GM12878 (cell line): ENCODE results near the gene RDH16. TPM values are rescaled to one million over a fixed set of nuclear protein-coding genes. Genes with fewer than 3 reads are reported as not detected.

Experiments
- ATAC-seq: fragments of 200-7000 bp; cut with Tn5 transposase; 3 replicates; pipeline ENCODE4 v1.9.1; 2020; ENCODE audit warnings: mild to moderate bottlenecking, moderate library complexity
- BruUV-seq: library from RNA; stranded (reverse); fragments of 400-500 nt; replicated peaks from 2 replicates; lab custom pipeline; 2021; lab: Mats Ljungman, UMichigan
- CTCF ChIA-PET: fragments of 300-600 bp; sonication (Branson Sonifier 250); formaldehyde crosslinking; extraction: SDS; loops from one replicate; lab custom pipeline; 2021; ENCODE audit warnings: inconsistent platforms; lab: Yijun Ruan, JAX
- POLR2A ChIA-PET: fragments of 350-600 bp; formaldehyde crosslinking; extraction: SDS; loops from one replicate; lab custom pipeline; 2021; ENCODE audit warnings: inconsistent platforms; lab: Charles Lee
- RAD21 ChIA-PET: fragments of 300-600 bp; sonication (Branson Sonifier 250); formaldehyde crosslinking; loops from one replicate; lab custom pipeline; 2023; ENCODE audit warnings: antibody characterized with exemption; ENCODE audit not compliant: unreplicated experiment; lab: Charles Lee
- SMC1A ChIA-PET: fragments of 300-600 bp; sonication (Branson Sonifier 250); formaldehyde crosslinking; loops from one replicate; lab custom pipeline; 2023; ENCODE audit not compliant: unreplicated experiment, uncharacterized antibody; lab: Charles Lee
- DNase-seq: peaks from one replicate; pipeline ENCODE4 v3.0.0-alpha.2; 2011; ENCODE audit warnings: low read depth, low spot score
- FAIRE-seq: peaks from 3 replicates; lab custom pipeline; 2011; peaks lifted over from hg19 to GRCh38; lab: Jason Lieb, UNC
- H2AFZ ChIP-seq: 2 replicates; pipeline ENCODE4 v1.6.0; 2011; ENCODE audit warnings: low read depth, low read length, control low read depth; ENCODE audit not compliant: control insufficient read depth
- H3K27ac ChIP-seq: 2 replicates; pipeline ENCODE4 v1.5.1; 2011; ENCODE audit warnings: control low read depth; ENCODE audit not compliant: control insufficient read depth, insufficient read depth
- H3K27me3 ChIP-seq, 2 experiments: replicated peaks in 1 of 2; 2 replicates each; pipeline versions ENCODE4 v1.6.0 to v1.6.1; 2011; ENCODE audit warnings: low read length in 1 of 2; ENCODE audit not compliant: control insufficient read depth in 2 of 2, insufficient read depth in 2 of 2
- H3K36me3 ChIP-seq, 2 experiments: 2 replicates each; pipeline ENCODE4 v1.5.1; 2011; ENCODE audit warnings: low read length in 1 of 2; ENCODE audit not compliant: control insufficient read depth in 2 of 2, insufficient read depth in 2 of 2
- H3K4me1 ChIP-seq: 2 replicates; pipeline ENCODE4 v1.6.1; 2011; ENCODE audit warnings: mild to moderate bottlenecking, low read length, moderate library complexity, mixed read lengths; ENCODE audit not compliant: control insufficient read depth, insufficient read depth
- H3K4me2 ChIP-seq: 2 replicates; pipeline ENCODE4 v1.6.0; 2011; ENCODE audit warnings: control low read depth; ENCODE audit not compliant: control insufficient read depth, insufficient read depth
- H3K4me3 ChIP-seq: fragments of 200-600 bp; sonication (generic); 2 replicates; pipeline ENCODE4 v1.5.1; 2016
- H3K79me2 ChIP-seq: 2 replicates; pipeline ENCODE4 v1.6.0; 2011; ENCODE audit warnings: low read length; ENCODE audit not compliant: control insufficient read depth, insufficient read depth
- H3K9ac ChIP-seq: 2 replicates; pipeline ENCODE4 v1.8.0; 2011; ENCODE audit warnings: low read length, control low read depth, mixed read lengths; ENCODE audit not compliant: control insufficient read depth, insufficient read depth
- H3K9me3 ChIP-seq: replicated peaks from 3 replicates; pipeline ENCODE4 v1.5.1; 2011; ENCODE audit warnings: mild to moderate bottlenecking, low read length; ENCODE audit not compliant: control insufficient read depth, insufficient read depth
- H4K20me1 ChIP-seq: 2 replicates; pipeline ENCODE4 v1.6.0; 2011; ENCODE audit not compliant: control insufficient read depth, insufficient read depth
- CHD2 ChIP-seq: IDR thresholded peaks from 2 replicates; pipeline ENCODE4 v1.6.1; 2011; ENCODE audit warnings: low read depth, low read length, improper control_type of control experiment, borderline replicate concordance
- EZH2 ChIP-seq: IDR thresholded peaks from 2 replicates; pipeline ENCODE4 v1.6.1; 2012; ENCODE audit warnings: low read depth, mild to moderate bottlenecking, control low read depth, inconsistent platforms, low read length, borderline replicate concordance; ENCODE audit not compliant: control insufficient read depth
- FOS ChIP-seq: IDR thresholded peaks from 3 replicates; pipeline ENCODE4 v1.6.1; 2011; ENCODE audit warnings: borderline replicate concordance; ENCODE audit not compliant: insufficient read length; ENCODE audit errors: extremely low read depth
- FOXK2 ChIP-seq: fragments of 450-650 bp; IDR thresholded peaks from 2 replicates; pipeline ENCODE4 v1.6.1; 2017; ENCODE audit warnings: mild to moderate bottlenecking, moderate library complexity
- IKZF1 ChIP-seq: fragments of 450-650 bp; conservative IDR thresholded peaks from 2 replicates; pipeline ENCODE4 v1.6.1; 2017; ENCODE audit warnings: antibody characterized with exemption, mild to moderate bottlenecking
- MYC ChIP-seq: IDR thresholded peaks from 2 replicates; pipeline ENCODE4 v1.6.1; 2011; ENCODE audit warnings: mild to moderate bottlenecking, low read length, moderate library complexity, inconsistent platforms; ENCODE audit not compliant: insufficient read depth, insufficient replicate concordance, insufficient read length, severe bottlenecking
- RAD51 ChIP-seq: fragments of 450-650 bp; IDR thresholded peaks from 2 replicates; pipeline ENCODE4 v1.6.1; 2016; ENCODE audit warnings: moderate library complexity, mild to moderate bottlenecking, inconsistent platforms
- RB1 ChIP-seq: fragments of 450-650 bp; formaldehyde crosslinking; IDR thresholded peaks from 2 replicates; pipeline ENCODE4 v1.6.1; 2017; ENCODE audit warnings: mild to moderate bottlenecking, borderline replicate concordance
- SIN3A ChIP-seq: IDR thresholded peaks from 2 replicates; pipeline ENCODE4 v1.6.1; 2012; ENCODE audit warnings: low read depth, low read length, improper control_type of control experiment
- SRF ChIP-seq, 2 experiments: IDR thresholded peaks; 2 replicates each; pipeline ENCODE4 v1.6.1; 2011; ENCODE audit warnings: low read depth in 2 of 2, low read length in 2 of 2, mild to moderate bottlenecking in 1 of 2, moderate library complexity in 1 of 2
- STAT1 ChIP-seq: fragments of 450-650 bp; conservative IDR thresholded peaks from 2 replicates; pipeline ENCODE4 v1.6.1; 2014; ENCODE audit warnings: antibody characterized with exemption, mild to moderate bottlenecking
- WRNIP1 ChIP-seq: IDR thresholded peaks from 2 replicates; pipeline ENCODE4 v1.6.1; 2011; ENCODE audit warnings: low read depth, low read length, improper control_type of control experiment, borderline replicate concordance
- YBX1 ChIP-seq: fragments of 450-650 bp; IDR thresholded peaks from 2 replicates; pipeline ENCODE4 v1.6.1; 2016; ENCODE audit warnings: antibody characterized with exemption
- WGBS: methylation state at CpG from one replicate; pipeline ENCODE4 v1.1.6; 2016; ENCODE audit warnings: low lambda C conversion rate; ENCODE audit not compliant: insufficient replicate concordance, insufficient coverage; ENCODE audit errors: missing lambda C conversion rate; 5-methylcytosine and 5-hydroxymethylcytosine counted together
- in situ Hi-C: fragments of 300-500 bp; cut with MboI; formaldehyde crosslinking; loops from 9 replicates; pipeline ENCODE4 v1.14.3; 2018; ENCODE audit warnings: mixed read lengths
- intact Hi-C: fragments of 100-400 bp; cut with micrococcal nuclease; formaldehyde crosslinking; loops from one replicate; pipeline ENCODE4 v1.14.2; 2022; ENCODE audit not compliant: unreplicated experiment
- polyA plus RNA-seq, 11 experiments: library from polyadenylated mRNA; depleted of rRNA in 4 of 11; unstranded in 6 of 11; stranded (reverse) in 5 of 11; fragments of >200 nt; fragmentation: Nextera tagmentation in 4 of 11; fragmentation: Illumina TruSeq in 1 of 11; extraction: Ambion mirVana in 4 of 11; extraction: Trizol in 1 of 11; gene quantifications; 1 replicate in 1 of 11; 2 replicates in 10 of 11; pipeline versions ENCODE4 v1.2.1 to v1.2.3, GENCODE V29; 2011 to 2016; ENCODE audit warnings: inconsistent platforms in 2 of 11, missing spikeins in 2 of 11, low read depth in 1 of 11
- total RNA-seq, 4 experiments: library from RNA; depleted of rRNA in 3 of 4; stranded (reverse); fragments of >200 nt in 3 of 4; fragmentation: Illumina TruSeq in 1 of 4; extraction: Trizol in 1 of 4; gene quantifications; 2 replicates each; pipeline versions ENCODE4 v1.2.1 to v1.2.3, GENCODE V29; 2013 to 2021
- TF ChIP-seq, protein P1 (sequence below): IDR thresholded peaks from 2 replicates; pipeline ENCODE4 v1.6.1; 2012; ENCODE audit warnings: low read depth, low read length, improper control_type of control experiment
- TF ChIP-seq, protein P2 (sequence below): fragments of 150-350 bp; IDR thresholded peaks from 2 replicates; pipeline ENCODE4 v1.6.1; 2016; ENCODE audit warnings: low read depth, low read length

Gene RDH16
- total and polyA plus RNA-seq, 10 of the 15 experiments (the other 5 are each of a cell fraction or from before 2014, with no cell fraction given), result 0.04 to 0.31 (median 0.06) TPM

DNA sequence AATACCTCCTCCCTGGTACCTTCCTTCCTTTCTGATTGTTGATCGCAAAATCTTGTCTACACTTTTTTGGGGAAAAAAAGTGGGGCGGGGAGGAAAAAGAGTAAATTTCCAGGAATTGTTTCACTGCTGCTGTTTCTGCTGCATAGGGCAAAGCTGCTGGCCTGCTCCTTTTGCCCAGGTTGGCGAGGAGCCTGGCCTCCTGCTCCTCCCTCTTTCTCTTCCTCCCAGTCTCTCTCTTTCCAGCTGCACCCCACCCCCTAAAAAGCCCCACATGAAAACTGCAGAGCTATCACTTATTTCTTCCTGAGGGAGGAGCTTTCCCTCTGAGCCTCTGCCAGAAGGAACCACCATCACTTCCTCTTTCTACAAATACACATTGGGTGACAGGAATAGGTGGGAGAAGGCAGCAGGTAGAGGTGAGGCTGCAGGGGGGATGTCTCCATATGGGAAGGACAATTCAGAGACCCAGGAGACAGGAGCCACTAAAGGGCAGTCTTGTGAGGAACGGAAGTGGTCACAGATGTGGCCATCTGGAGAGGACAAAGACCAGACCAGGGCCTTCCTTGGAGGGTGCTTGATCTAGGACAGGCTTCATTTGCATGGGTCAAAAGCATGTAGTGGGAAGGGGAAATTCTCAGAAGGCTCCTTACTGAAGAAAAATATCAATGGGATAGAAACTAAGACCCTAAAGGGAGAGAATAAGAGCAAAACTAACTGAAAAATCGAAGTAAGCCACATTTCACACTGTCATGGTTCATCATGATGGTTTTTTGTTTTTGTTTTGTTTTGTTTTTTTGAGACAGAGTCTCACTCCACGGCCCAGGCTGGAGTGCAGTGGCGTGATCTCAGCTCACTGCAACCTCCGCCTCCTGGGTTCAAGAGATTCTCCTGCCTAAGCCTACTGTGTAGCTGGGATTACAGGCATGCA, 34.2 kb upstream of the RDH16 start (continued):
- TF ChIP-seq IKZF1 (peak; percentile 58), WRNIP1 (no peak), STAT1 (no peak), RAD51 (no peak), FOXK2 (no peak)

DNA sequence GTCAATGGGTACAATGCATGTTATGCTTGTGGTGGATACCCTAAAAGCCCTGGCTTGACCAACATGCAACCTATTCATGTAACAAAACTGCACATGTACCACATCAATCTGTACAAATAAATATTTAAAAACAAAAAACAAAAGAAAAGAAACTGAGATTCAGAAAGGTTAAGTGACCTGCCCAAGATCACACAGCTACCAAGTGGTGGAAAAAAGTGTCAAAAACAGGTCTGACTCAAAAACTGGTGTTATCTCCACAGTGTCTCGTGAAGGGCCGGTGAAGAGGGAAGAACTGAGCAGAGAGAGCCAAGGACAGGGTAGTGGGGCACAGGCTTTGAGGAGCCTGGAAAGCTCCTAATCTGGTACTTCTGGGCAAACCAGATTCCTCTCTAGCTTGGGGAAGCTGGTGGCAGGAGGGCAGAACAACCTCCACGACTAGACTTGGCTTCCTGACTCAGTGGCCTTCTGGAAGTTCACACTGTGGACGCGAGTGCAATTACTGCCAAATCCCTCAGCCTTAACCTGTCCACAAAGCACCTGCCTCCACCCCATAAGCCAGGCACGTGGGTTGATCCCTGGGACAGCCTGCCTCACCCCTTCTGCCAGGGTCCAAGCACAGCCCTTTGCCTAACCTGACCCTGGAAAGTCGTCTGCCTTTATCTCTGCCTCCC, 33.4 kb upstream of the RDH16 start:
- H3K27me3 ChIP-seq, result no peaks in the 10 kb centered on the region
- H4K20me1 ChIP-seq, result no peaks in the 10 kb centered on the region
- SMC1A ChIA-PET, result interaction anchor here (1.1 to 1.7 kb wide), 7 partner anchors 9 to 241 kb away, joined by 3 to 11 read pairs (median 4); no protein-coding TSS in a partner anchor
- no TSS peak for BruUV-seq
- peaks cover 18% of the 10 kb centered on the region for H3K4me1 ChIP-seq
- no peaks in the 10 kb centered on the region for H3K79me2 ChIP-seq
- RAD21 ChIA-PET, result interaction anchor here (1.2 to 1.7 kb wide), 3 partner anchors 9 to 121 kb away, joined by 4 to 5 read pairs (median 5); partner anchors contain the start of gene STAT6
- in situ Hi-C loops (no loop called here), intact Hi-C loops (no loop called here)
- FAIRE-seq (peak; percentile 59), DNase-seq (no peak), ATAC-seq (no peak)
- 0 out of 2 replicates have a peak overlapping the region, but pooled peaks have one; percentile 11 for H3K9ac ChIP-seq
- POLR2A ChIA-PET, result interaction anchor here (1.0 to 1.8 kb wide), 2 partner anchors 11 to 121 kb away, joined by 3 to 7 read pairs; no protein-coding TSS in a partner anchor
- H3K36me3 ChIP-seq, result no peaks in the 10 kb centered on the region; a peak in 1 of 4 replicates
- CTCF ChIA-PET, result interaction anchor here (0.8 to 2.8 kb wide), 4 partner anchors 10 to 233 kb away, joined by 3 to 33 read pairs (median 8); partner anchors contain the start of gene HSD17B6
- H3K4me3 ChIP-seq, result no peak overlapping the region
- H3K9me3 ChIP-seq, result no peaks in the 10 kb centered on the region
- no peak overlapping the region for H3K27ac ChIP-seq
- H3K4me2 ChIP-seq, result peak overlapping the region; percentile 17; the same call in 1 of the 2 replicates
- 77% methylated on average over 7 of the region's 7 CpGs for WGBS
- H2AFZ ChIP-seq, result peak overlapping the region; percentile 34
- TF ChIP-seq, protein P1, sequence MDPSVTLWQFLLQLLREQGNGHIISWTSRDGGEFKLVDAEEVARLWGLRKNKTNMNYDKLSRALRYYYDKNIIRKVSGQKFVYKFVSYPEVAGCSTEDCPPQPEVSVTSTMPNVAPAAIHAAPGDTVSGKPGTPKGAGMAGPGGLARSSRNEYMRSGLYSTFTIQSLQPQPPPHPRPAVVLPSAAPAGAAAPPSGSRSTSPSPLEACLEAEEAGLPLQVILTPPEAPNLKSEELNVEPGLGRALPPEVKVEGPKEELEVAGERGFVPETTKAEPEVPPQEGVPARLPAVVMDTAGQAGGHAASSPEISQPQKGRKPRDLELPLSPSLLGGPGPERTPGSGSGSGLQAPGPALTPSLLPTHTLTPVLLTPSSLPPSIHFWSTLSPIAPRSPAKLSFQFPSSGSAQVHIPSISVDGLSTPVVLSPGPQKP, result no peak
- TF ChIP-seq FOS, result no peak
- no peak for TF ChIP-seq SRF (IDR thresholded peaks at IDR 0.05; ENCODE audit: low read depth in 2 of 2, low read length in 2 of 2)
- TF ChIP-seq, protein P2, sequence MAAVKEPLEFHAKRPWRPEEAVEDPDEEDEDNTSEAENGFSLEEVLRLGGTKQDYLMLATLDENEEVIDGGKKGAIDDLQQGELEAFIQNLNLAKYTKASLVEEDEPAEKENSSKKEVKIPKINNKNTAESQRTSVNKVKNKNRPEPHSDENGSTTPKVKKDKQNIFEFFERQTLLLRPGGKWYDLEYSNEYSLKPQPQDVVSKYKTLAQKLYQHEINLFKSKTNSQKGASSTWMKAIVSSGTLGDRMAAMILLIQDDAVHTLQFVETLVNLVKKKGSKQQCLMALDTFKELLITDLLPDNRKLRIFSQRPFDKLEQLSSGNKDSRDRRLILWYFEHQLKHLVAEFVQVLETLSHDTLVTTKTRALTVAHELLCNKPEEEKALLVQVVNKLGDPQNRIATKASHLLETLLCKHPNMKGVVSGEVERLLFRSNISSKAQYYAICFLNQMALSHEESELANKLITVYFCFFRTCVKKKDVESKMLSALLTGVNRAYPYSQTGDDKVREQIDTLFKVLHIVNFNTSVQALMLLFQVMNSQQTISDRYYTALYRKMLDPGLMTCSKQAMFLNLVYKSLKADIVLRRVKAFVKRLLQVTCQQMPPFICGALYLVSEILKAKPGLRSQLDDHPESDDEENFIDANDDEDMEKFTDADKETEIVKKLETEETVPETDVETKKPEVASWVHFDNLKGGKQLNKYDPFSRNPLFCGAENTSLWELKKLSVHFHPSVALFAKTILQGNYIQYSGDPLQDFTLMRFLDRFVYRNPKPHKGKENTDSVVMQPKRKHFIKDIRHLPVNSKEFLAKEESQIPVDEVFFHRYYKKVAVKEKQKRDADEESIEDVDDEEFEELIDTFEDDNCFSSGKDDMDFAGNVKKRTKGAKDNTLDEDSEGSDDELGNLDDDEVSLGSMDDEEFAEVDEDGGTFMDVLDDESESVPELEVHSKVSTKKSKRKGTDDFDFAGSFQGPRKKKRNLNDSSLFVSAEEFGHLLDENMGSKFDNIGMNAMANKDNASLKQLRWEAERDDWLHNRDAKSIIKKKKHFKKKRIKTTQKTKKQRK, result no peak
- TF ChIP-seq RB1, result no peak
- TF ChIP-seq SIN3A, result no peak
- TF ChIP-seq EZH2, result no peak
- no peak for TF ChIP-seq MYC
- no peak for TF ChIP-seq CHD2
- no peak for TF ChIP-seq YBX1
